ENCODE data around the gene WNT1. TPM values are rescaled to one million over a fixed set of nuclear protein-coding genes. Genes with fewer than 3 reads are reported as not detected.

The WNT1 gene
- total RNA-seq, 3 donors from 2014 or later = not detected

DNA sequence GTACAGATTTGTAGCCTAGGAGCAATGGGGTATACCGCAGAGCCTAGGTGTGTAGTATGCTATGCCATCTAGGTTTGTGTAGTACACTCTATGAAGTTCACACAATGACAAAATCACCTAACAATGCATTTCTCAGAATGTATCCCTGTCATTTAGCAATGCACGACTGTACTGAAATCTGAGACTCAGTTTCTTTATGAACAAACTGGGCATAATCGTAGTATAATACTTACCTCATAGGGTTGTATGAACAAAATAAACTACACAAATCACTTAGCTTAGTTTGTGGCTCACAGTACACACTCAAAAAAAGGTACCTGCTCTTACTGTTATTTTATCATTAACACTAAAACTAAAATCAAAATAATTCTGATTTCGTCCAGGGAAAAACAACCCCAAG, 47.3 kb downstream of the WNT1 start:
- ATAC-seq (no peak), DNase-seq (no peak)
- TF ChIP-seq, protein P1, sequence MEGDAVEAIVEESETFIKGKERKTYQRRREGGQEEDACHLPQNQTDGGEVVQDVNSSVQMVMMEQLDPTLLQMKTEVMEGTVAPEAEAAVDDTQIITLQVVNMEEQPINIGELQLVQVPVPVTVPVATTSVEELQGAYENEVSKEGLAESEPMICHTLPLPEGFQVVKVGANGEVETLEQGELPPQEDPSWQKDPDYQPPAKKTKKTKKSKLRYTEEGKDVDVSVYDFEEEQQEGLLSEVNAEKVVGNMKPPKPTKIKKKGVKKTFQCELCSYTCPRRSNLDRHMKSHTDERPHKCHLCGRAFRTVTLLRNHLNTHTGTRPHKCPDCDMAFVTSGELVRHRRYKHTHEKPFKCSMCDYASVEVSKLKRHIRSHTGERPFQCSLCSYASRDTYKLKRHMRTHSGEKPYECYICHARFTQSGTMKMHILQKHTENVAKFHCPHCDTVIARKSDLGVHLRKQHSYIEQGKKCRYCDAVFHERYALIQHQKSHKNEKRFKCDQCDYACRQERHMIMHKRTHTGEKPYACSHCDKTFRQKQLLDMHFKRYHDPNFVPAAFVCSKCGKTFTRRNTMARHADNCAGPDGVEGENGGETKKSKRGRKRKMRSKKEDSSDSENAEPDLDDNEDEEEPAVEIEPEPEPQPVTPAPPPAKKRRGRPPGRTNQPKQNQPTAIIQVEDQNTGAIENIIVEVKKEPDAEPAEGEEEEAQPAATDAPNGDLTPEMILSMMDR (IDR thresholded peaks at IDR 0.05) = no peak
- H3K36me3 ChIP-seq (ENCODE audit: low read depth) = peaks cover 25% of the 10 kb centered on the region
- no peaks in the 10 kb centered on the region for H3K4me1 ChIP-seq (ENCODE audit: low read depth)
- intact Hi-C loops (cut with DNase I, micrococcal nuclease) = no loop called here
- H3K9me3 ChIP-seq = no peaks in the 10 kb centered on the region
- H3K4me3 ChIP-seq = no peak overlapping the region

DNA sequence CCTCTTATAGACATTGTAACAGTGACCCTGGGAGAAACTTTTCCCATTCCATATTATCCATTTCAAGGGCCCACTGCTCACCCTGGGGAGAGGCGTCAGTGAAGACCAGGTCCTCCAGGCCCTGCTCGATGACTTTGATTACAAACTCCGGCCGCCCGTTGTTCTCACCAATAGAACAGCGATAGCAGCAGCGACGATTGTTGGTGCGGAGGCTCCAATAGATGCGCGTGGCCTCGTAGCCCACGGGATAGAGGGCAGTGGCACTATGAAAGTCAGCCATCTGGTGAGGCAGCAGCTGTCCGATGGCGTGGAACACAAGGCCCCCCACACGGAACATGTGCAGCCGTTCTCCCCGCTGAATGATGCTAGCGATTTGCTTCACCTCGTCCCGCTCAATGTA, 48.0 kb downstream of the WNT1 start:
- Histone ChIP-seq H3K4me3 (no peak overlapping the region), H3K4me1 (ENCODE audit: low read depth) (no peaks in the 10 kb centered on the region), H3K9me3 (no peaks in the 10 kb centered on the region), H3K36me3 (ENCODE audit: low read depth) (peaks cover 25% of the 10 kb centered on the region)
- TF ChIP-seq, protein P1 (IDR thresholded peaks at IDR 0.05) = no peak
- no peak for ATAC-seq
- intact Hi-C loops (cut with DNase I, micrococcal nuclease) = no loop called here
- DNase-seq = no peak

DNA sequence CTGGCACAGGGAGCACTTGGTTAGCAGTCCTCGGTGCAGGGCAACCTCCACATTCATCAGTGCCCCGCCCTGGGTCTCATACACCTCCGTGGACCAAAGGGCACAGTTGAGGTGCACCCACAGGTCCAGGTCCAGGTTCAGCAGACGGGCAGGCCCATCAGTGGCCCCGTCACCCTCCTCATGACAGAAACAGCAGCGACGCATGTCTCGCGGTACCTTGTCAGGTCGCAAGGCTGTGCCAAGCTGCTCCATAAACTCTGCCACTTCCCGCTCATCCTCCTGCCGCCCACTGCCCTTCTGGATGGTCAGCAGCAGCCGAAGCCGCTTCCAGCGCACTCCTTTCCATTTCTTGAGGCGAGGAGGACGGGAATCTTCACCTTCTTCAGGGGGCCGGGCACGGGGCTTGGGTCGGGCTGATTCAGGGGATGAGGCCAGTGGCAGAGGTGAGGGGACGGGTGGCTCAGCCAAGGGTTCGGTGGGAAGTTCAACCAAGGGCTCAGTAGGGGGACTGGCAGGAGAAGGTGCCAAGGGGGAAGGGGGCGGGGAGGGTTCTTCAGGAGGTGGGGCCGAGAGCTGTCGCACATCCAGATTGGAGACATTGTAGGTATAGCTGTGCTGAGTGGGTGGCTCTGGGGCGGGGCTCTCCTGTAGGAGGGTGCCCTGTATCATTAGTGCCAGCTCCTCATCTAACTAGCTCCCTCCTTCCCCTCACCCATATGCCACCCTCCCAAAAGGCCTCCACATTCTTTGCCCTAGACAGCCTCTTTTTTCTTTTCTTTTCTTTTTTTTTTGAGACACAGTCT, 48.8 kb downstream of the WNT1 start:
- Histone ChIP-seq H3K4me1 (ENCODE audit: low read depth) (no peaks in the 10 kb centered on the region), H3K9me3 (no peaks in the 10 kb centered on the region), H3K4me3 (no peak overlapping the region), H3K36me3 (ENCODE audit: low read depth) (peaks cover 26% of the 10 kb centered on the region)
- intact Hi-C loops (cut with DNase I, micrococcal nuclease) = no loop called here
- TF ChIP-seq, protein P1 (IDR thresholded peaks at IDR 0.05) = no peak
- ATAC-seq = no peak
- no peak for DNase-seq

DNA sequence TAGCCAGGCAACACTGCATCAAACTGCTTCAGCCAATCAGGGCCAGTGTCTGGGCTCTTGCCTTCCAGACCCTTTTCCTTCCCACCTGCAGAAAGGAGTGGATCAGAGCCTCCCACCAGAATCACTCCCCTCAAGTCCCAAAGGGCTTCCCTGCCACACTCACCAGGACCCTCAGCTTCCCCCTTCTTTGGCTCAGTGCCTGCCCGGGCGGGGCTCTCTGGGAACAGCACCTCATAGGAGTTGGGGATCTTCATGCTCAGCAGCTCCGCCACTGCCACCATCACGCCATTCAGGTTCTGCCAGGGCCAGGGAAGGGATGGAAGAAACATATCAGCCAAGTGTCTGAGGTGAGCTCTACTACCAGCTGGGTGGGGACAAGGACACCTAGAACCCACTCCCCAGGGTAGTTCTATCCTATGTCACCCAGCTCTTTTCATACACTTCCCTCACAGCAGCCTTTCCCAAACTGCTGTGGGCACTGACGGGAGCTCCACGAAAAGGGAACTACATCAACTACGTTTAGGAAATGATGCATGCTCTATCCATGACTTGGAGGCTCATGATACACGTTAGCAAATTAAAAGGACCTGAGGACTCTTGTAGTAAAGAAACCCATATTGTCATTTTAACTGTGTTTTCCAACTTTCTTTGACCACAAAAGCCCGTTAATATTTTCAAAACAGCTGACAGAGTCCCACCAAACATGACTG, 49.9 kb downstream of the WNT1 start:
- intact Hi-C loops (cut with DNase I, micrococcal nuclease) = no loop called here
- H3K36me3 ChIP-seq (ENCODE audit: low read depth) = peaks cover 30% of the 10 kb centered on the region
- no peaks in the 10 kb centered on the region for H3K4me1 ChIP-seq (ENCODE audit: low read depth)
- H3K9me3 ChIP-seq = no peaks in the 10 kb centered on the region
- DNase-seq (no peak), ATAC-seq (no peak)
- no peak overlapping the region for H3K4me3 ChIP-seq
- TF ChIP-seq, protein P1 (IDR thresholded peaks at IDR 0.05) = no peak

DNA sequence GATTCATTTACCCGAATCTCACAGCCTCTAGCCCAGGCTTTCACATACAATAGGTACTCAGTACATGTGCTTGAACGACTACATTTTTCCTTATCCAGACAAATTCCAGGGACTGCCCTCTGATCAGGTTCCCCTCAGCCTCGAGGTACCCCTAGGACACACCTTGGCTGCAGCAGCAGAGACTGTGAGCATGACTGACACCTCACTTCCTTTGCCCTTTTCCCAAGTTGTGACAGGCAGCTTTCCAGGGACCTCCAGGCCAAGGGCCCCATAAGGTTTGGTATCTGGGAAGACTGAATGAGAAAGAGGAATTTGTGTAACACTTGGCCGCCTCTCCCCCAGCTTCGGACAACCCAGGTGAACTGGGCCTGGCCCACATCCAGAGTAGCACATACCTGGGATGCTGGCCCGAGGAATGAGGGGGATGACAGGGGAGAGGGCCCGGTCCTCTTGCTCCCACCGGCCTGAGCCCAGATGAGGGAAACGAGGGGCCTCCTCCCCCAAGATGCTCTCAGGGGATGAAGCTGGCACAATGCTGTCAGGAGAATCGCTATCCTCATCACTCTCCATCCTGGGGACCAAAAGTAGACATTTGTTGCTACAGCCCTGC, 50.6 kb downstream of the WNT1 start:
- H3K9me3 ChIP-seq = no peaks in the 10 kb centered on the region
- H3K36me3 ChIP-seq (ENCODE audit: low read depth) = peaks cover 35% of the 10 kb centered on the region
- intact Hi-C loops (cut with DNase I, micrococcal nuclease) = no loop called here
- TF ChIP-seq, protein P1 (IDR thresholded peaks at IDR 0.05) = no peak
- H3K4me1 ChIP-seq (ENCODE audit: low read depth) = no peaks in the 10 kb centered on the region
- ATAC-seq (no peak), DNase-seq (no peak)
- H3K4me3 ChIP-seq = no peak overlapping the region

All from mucosa of descending colon (tissue), 3 donors.